ENCODE results near the gene PPP1R3E. TPM values are rescaled to one million over a fixed set of nuclear protein-coding genes. Genes with fewer than 3 reads are reported as not detected.
A peak's percentile ranks its signal among the peaks of the same experiment; 100 is the strongest.

The PPP1R3E gene
- total RNA-seq, 1 experiment from 2014 or later: 3.9 TPM

GRCh38 chr14:23294734-23295561 lies 7.7 kb downstream of the PPP1R3E start:
- no peak overlapping the region for H2AFZ ChIP-seq (ENCODE audit: low read length)
- no peak overlapping the region for H3K18ac ChIP-seq (ENCODE audit: insufficient read length, low read depth, low read length)
- peaks cover 56% of the 10 kb centered on the region for H3K27me3 ChIP-seq (ENCODE audit: insufficient read depth, low read length)
- no peak overlapping the region for H2BK20ac ChIP-seq (ENCODE audit: low read depth, low read length, poor library complexity, severe bottlenecking)
- H4K91ac ChIP-seq (ENCODE audit: insufficient read length, low read depth, low read length): no peak overlapping the region
- no peak overlapping the region for H3K4ac ChIP-seq (ENCODE audit: low read depth, low read length)
- H4K5ac ChIP-seq (ENCODE audit: insufficient read length, low read depth, low read length): no peak overlapping the region
- H3K4me1 Mint-ChIP-seq: peaks cover 15 to 21% of the 10 kb centered on the region in 2 experiments
- no peak overlapping the region for H2AK5ac ChIP-seq (ENCODE audit: insufficient read length, low read length)
- no CpG with 5 or more reads among the region's 24 CpGs for WGBS (ENCODE audit: extremely low coverage, insufficient read length, low lambda C conversion rate)
- H2BK5ac ChIP-seq (ENCODE audit: insufficient read length, low read length): no peak overlapping the region
- no peak overlapping the region for H2BK120ac ChIP-seq (ENCODE audit: low read depth, low read length, poor library complexity, severe bottlenecking)
- peaks cover 0 to 10% (median 0%) of the 10 kb centered on the region in 3 experiments; a peak in 1 of 7 replicates for H3K36me3 Mint-ChIP-seq (ENCODE audit: insufficient read depth in 1 of 3, low read depth in 3 of 3)
- no peaks in the 10 kb centered on the region for H4K20me1 ChIP-seq (ENCODE audit: control insufficient read depth, insufficient read depth, insufficient read length)
- no peak overlapping the region for H2BK12ac ChIP-seq (ENCODE audit: insufficient read length, low read depth, low read length)
- no peak overlapping the region for H3K27ac ChIP-seq (ENCODE audit: insufficient read length, low read depth, low read length)
- peak; percentile 85 for TF ChIP-seq CTCF (conservative IDR thresholded peaks at IDR 0.05)
- no peaks in the 10 kb centered on the region for H3K79me1 ChIP-seq (ENCODE audit: insufficient read depth, low read depth, low read length, poor library complexity, severe bottlenecking)
- H3K56ac ChIP-seq (ENCODE audit: insufficient read length, low read depth, low read length): no peak overlapping the region
- no peak overlapping the region for H3K14ac ChIP-seq (ENCODE audit: insufficient read depth, low read length)
- no peak overlapping the region for H3T11ph ChIP-seq (ENCODE audit: low read length)
- H4K8ac ChIP-seq (replicated peaks; ENCODE audit: insufficient read length, low read depth, low read length): no peak overlapping the region
- peaks cover 99% of the 10 kb centered on the region for H3K27me3 Mint-ChIP-seq (ENCODE audit: low read depth)
- H3K27ac Mint-ChIP-seq: no peak overlapping the region
- DNase-seq: peak; percentile 43
- H2BK15ac ChIP-seq (ENCODE audit: low read depth, low read length): no peak overlapping the region
- no peaks in the 10 kb centered on the region for H3K79me2 ChIP-seq (ENCODE audit: insufficient read depth, low read length)
- H3K4me2 ChIP-seq (ENCODE audit: insufficient read depth, insufficient read length, low read length): no peak overlapping the region
- H3K9me3 ChIP-seq (ENCODE audit: control insufficient read depth, low read depth, low read length): no peaks in the 10 kb centered on the region
- no peaks in the 10 kb centered on the region for H3K4me1 ChIP-seq (ENCODE audit: insufficient read depth, low read length)
- H3K9me3 Mint-ChIP-seq: peaks cover 0 to 5% of the 10 kb centered on the region in 2 experiments; a peak in 1 of 5 replicates
- H3K9ac ChIP-seq (ENCODE audit: extremely low read depth, insufficient read length, low read length): no peak overlapping the region
- H3K23me2 ChIP-seq (ENCODE audit: insufficient read length, low read depth, low read length, poor library complexity, severe bottlenecking): no peaks in the 10 kb centered on the region
- no peak overlapping the region for H3K23ac ChIP-seq (ENCODE audit: insufficient read length, low read depth, low read length)
- peak overlapping the region in 1 of 2 experiments; percentile 63; a peak in 2 of 5 replicates for H3K4me3 Mint-ChIP-seq

Data from H9 (cell line).